Neural cell (in vitro differentiated cells): ENCODE data around the gene ZC3H15.

Source experiments
- CTCF ChIP-seq: fragments of 450-650 bp; IDR thresholded peaks from 2 replicates; pipeline ENCODE4 v1.5.1; 2014; ENCODE audit warnings: antibody characterized with exemption, mild to moderate bottlenecking, moderate library complexity; ENCODE audit not compliant: poor library complexity, severe bottlenecking
- EZH2 ChIP-seq: fragments of 200-600, 300-800 bp; shearing (Covaris generic), sonication (generic); IDR thresholded peaks from 2 replicates; pipeline ENCODE4 v1.6.1; 2014; ENCODE audit warnings: antibody characterized with exemption, low read length, borderline replicate concordance, mild to moderate bottlenecking; ENCODE audit not compliant: insufficient read depth, poor library complexity, severe bottlenecking
- POLR2AphosphoS5 ChIP-seq: IDR thresholded peaks from 2 replicates; pipeline ENCODE4 v1.6.1; 2012
- TAF1 ChIP-seq: IDR thresholded peaks from 2 replicates; pipeline ENCODE4 v1.6.1; 2012; ENCODE audit warnings: low read depth

GRCh38 chr2:186442885-186443284, 43.2 kb upstream of the ZC3H15 start:
- TF ChIP-seq POLR2AphosphoS5: no peak
- no peak for TF ChIP-seq CTCF
- no peak for TF ChIP-seq TAF1
- TF ChIP-seq EZH2: no peak
